ENCODE data around the gene ZCCHC2.

ZCCHC2 gene

DNA sequence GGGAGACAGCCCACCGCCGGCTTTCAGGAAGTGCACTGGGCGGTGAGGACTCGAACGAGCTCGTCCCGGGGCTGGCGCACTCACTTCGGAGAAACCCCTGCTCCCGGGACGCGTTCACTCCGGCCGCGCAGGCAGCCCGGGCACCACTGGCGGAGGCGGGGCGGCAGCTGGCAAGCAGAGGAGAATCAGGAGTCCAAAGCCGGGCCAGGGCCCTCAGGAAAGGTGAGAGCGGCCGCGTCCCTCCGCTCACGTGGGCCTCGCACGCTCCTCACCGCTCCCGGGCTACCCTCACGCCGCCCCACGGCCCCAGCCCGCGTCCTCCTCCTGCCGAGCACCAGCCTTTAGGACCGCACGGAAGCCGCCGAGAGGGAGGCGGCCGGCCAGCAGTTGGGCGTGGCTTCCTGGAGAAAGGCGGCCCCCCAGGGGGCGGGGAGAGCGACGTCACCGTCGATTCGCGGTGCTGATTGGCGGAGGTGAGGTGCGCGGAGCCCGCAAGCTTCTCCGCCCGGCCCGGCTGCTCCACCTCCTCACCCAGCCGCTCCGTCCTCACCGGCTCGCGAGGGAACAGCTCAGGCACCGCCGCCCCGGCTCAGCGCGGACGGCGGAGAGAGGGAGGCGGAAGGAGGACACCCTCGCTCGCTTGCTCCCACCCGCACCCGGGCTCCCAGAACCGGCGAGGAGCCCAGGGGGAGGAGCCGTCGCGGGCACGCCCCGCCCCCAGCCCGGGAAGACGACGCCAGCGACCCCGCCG, at the start of gene ZCCHC2:
ZCCHC2 (plus strand) TSS at position 522 of the 751 bp plus-strand sequence. CDS start 400 bp downstream, outside the sequence.
- DNase-seq (ENCODE audit: low spot score) = peak; percentile 97

DNA sequence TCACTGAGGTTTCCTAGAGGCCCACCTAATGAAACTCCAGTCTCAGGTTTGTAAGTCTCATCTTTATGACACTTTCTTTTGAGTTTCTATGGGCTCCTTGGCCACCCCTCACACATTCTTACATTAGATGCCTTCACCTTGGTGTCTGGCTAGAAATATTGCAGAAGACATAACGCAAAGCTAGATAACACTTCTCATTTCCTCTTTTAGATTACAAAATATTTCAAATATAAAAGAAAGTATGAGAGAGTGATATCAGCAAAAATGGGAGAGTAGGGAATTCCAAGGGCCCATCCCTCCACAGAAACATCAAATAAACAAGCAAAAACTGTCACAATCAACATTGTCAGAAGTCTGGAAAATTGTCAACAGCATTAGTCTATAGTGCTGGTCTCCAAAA, 43.3 kb upstream of the ZCCHC2 start:
- no peak for DNase-seq (ENCODE audit: low spot score)

DNA sequence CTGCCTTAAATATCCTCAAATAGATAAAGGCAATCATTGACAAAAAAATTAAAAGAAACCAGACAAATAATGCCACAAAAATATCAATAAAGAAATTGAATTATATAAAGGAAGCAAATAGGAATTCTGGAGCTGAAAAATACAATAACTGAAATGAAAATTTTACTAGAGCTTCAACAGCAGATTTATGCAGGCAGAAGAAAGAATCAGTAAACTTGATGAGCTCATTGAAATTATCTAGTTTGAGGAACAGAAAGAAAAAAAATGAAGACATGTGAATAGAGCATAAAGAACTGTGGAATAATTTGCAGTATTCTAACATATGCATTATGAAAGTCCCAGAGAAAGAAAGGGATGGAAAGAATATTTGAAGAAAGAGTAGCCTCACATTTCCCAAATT, 41.9 kb upstream of the ZCCHC2 start:
- DNase-seq (ENCODE audit: low spot score) = no peak

DNA sequence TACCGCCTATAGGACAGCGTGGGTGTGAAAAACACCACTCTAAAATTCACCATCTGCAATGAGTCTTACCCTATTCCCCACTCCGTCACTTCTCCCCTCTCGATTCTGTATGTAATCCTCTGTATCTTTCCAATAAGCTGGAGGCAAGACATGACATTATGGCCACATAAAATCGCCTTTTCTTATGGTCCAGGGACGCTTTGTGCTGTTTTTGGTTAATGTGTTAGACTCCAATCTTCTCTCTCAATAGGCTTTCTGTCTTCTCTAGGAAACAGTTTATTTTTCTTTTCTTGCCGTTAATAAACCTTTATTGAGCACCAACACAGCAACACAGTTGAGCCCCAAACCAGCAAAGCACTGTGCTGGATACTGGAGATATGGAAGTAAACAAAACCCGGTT, 37.9 kb upstream of the ZCCHC2 start:
- no peak for DNase-seq (ENCODE audit: low spot score)

DNA sequence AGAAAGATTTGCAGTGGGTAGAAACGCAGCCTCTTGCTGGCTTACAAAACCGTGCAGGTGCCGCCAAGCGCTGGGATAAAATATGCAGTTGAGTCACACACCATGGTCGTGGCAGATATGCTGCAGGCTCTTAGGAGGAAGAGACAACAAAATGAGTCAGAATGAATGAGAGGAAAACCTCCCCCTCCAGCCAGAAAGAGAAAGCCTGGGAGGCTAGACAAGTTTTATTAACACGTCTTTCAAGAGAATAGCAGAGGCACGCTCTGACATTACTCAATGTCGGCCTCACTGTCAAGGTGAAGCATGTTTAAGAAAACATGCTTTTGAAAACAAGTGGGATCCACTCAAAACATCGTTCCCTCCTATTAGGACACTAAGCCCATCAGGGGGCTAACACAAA, 37.1 kb upstream of the ZCCHC2 start:
- DNase-seq (ENCODE audit: low spot score) = no peak

DNA sequence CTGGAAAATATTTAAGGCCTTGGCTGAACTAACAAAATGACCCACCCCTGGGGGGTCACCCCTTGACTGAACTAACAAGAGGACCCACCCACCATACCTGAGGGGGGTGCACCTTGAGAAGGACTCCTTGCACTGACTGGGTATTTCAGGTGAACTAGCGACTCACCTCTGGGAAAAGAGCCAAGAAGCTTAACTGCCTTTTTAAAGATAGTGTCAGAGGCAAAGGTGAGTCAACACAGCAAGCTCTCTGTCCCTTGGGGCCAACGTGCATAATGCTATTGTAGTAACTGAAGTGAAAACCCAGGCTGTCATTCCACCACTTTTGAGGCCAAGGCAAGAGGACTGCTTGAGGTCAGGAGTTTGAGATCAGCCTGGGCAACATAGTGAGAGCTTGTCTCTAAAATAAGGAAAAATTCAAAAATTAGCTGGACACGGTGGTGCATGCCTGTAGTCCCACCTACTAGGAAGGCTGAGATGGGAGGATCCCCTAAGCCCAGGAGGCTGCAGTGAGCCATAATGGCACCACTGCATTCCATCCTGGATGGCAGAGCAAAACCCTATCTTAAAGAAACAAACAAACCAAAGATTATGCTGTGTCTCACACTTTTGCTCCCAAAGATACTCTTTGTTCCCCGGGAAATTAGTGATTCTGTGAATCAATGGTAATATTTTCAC, 36.4 kb upstream of the ZCCHC2 start:
- DNase-seq (ENCODE audit: low spot score) = no peak

DNA sequence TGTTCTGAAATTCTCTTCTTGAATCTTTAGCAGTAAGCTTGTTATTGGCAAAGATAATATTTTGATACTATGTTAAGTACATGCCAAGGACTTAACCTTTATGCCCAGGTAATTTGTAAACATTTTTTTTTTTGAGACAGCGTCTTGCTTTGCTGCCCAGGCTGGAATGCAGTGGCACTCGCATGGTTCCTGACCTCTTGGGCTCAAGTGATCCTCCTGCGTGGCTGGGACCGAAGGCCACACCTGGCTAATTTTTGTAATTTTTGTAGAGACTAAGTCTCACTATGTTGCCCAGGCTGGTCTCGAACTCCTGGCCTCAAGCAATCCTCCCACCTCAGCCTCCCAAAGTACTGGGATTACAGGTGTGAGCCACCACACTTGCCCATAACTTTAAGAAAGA, 35.7 kb upstream of the ZCCHC2 start:
- no peak for DNase-seq (ENCODE audit: low spot score)

DNA sequence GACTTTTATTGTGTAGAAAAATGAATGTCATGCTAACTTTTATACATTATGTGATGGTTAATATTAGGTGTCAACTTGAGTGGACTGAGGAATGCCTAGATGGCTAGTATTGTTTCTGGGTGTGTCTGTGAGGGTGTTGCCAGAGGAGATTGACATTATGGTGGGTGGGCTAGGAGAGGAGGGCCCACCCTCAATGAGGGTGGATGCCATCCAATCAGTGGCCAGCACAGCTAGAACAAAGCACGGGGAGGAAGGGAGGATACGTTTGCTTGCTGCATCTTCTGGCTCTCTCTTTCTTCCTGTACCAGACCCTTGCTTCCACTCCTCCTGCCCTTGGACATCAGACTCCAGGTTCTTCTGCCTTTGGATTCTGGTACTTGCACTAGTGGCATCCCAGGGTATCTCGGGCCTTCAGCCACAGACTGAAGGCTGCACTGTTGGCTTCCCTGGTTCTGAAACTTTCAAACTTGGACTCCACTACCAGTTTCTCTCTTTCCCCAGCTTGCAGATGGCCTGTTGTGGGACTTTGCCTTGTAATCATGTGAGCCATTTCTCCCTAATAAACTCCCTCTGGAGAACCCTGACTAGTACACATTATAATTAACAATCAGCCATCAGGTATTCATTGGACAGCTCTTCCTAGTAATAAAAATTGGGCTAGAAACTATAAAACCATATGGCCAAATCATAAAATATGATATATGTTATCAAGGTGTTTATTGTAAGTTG, 31.7 kb upstream of the ZCCHC2 start:
- DNase-seq (ENCODE audit: low spot score) = no peak

DNA sequence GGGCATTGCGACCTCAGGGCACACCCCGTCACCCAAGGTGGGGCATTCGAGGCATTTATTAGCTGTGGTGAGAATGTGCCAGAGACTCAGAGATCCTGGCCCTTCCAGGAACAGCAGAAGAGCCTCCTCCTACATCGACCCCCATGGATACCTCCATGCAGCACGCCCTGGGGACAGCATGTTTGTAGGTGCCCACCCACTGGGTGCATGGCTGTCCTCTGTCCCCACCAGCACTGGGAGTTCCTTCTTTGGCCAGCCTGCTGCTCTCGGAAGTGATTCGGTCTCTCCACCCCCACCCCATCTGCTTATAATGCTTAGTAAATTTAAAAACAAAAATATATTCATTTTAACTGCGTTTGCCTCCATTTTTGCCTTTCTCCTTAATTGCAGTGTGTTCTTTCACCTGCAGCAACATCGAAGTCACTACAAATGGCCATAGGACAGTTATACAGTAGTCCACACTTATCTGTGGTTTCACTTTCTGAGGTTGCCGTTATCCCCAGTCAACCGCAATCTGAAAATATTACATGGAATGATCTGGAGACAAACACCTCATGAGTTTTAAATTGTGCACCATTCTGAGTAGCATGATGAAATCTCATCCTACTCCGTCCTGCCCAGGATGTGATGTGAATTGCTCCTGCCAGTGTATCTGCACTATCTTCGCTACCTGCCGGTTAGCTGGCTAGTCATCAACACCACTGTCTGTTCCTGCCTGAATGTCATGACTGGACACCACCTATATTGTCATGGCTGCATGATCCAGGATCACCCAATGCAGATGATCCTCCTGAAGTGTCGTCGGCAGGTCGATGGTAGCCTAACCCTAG, 29.6 kb upstream of the ZCCHC2 start:
- DNase-seq (ENCODE audit: low spot score) = no peak

DNA sequence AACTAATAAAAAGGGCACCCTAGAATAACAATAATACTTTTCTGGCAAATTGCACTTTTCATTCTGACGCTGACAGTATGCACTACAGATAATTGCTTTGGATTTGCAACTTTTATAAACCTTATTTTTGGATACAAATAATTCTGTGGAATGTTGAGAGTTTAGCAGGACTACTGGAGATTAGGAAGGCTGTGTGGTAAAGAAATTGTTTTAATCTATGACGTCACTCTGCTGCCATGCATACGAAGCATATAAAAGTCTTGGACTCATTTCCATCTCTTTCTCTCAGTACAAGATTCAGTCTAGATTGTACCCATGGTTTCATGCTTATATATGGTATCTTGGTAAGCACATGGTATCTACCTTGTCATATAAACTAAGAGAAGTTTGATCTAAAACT, 28.1 kb upstream of the ZCCHC2 start:
- DNase-seq (ENCODE audit: low spot score) = no peak

DNA sequence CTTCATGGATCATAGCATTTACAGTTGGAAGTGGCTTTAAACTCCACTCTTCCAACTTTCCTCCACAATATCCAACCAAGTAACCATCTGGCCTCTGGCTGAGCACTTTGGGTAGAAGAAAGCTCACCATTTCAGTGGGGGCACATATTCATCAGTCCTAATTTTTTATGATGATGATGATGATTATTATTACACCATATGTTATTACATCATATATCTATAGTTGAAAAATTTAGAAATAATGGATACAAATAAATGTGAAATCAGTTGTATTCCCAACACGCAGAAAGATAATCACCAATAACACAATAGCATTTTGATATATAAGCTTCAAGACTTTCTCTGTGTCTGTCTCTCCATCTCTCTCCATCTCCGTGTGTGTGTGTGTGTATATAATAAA, 26.6 kb upstream of the ZCCHC2 start:
- DNase-seq (ENCODE audit: low spot score) = no peak

DNA sequence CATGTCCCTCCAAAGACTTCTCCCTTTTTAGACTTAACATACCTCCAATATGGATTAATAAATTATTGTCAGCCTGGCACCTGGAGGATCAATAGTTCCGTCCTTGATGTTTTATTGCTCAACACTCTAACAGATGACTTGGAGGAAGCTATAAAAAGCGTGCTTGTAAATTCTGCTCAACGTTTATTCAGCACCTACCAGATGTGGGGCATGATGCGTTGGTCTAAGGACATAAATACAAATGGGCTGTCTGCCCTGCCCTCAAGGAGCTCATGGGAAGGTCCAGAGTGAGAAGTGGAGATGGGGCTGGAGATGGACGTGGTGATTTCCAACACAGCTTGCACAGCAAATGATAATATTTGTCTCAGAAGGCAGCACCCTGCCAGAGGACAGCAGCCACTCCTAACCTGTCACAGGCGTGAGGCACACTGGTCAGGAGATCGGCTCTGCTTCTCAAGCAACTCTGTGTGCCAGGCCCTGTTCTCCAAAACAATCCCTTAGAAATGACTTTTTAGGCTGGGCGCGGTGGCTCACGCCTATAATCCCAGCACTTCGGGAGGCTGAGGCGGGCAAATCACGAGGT, 25.5 kb upstream of the ZCCHC2 start:
- DNase-seq (ENCODE audit: low spot score) = no peak

DNA sequence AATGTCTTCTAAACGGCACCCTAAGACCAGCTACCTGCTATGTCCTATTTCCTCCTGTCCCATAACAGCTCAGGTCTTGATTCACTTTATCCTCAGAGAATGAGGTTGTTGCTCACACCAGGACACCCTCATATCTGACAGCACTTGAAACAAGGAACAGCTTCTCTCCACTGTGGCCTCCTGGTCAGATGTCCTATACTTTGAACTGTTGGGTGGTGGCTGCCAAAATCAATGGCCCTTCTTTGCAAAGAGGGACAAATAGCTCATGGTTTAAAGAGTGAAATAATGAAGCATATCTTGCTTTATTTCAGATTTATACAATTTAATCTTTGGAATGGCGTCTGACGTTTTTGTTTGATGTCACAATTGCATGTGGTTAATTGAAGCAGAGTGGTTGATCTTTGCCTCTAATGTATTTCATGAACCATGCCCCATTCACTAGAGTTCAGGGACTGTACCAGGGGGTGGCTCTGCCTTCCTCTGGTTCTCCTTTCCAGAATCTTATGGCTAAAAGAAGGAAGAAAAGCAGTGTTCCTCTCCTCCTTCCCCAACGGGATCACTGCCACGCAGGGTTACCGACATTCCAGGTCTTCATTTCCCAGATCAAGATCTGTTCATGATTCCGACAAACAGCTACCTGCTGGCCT, 24.1 kb upstream of the ZCCHC2 start:
- DNase-seq (ENCODE audit: low spot score) = no peak

DNA sequence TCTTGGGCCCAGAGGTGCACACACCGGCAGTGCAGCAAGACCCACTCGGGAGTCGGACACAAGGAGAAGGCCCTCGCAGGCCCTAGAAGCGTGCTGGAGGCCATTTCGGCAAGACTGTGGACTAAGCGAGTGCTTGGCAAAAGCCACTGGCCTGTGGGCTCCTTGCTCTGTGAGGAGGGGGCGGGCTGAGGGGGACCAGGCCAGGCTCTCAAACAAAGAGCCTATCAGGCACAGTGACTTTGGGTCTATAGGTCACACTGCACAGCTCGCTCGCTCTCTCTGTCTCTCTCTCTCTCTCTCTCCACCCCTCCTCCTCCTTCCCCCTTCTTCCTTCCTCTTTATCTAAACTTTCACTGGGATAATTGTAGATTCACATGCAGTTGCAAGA, 23.6 kb upstream of the ZCCHC2 start:
- no peak for DNase-seq (ENCODE audit: low spot score)

DNA sequence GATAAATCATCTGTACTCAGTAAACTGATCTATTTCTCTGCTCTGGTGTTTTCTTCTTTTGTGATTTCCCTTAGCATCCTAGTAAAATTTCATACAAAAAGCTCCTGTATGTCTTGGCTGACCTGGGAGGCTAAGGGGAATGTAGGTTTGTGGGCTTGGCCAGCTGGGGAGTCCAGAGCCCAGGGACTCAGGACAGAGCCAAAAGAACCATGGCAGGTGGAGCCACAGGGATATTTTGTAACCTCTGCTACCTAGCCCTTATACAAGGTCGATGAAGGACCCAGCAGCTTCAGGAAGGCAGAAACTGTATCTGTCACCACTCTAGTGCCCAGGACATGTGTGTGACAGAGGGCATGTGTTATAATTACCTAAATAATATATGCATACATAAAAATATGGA, 22.7 kb upstream of the ZCCHC2 start:
- DNase-seq (ENCODE audit: low spot score) = no peak

DNA sequence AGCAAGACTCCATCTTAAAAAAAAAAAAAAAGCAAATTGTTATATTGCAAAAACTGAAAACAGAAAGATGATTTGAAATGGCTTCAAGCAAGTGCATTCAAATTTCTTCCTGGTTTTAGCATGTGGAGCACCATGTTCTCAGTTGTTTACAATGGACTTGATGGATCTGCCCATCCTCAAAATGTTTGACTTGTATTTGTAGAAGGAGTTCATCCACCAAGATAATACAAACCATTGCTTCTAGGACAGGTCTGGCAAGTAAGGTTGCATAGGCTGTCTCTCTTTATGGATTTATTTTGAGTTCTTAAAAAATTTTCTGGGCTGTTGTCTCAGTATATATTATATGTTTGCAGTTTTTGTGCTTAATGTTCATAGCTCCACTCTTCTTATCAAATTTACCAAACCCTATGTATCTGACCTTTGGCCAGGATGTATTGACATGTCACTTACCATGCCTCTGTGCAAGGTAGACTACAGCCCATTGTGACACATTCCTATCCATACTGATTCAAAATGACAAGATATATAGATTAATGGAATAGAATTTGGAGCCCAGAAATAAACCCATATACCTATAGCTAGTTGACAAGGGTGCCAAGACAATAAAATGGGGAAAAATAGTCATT, 21.7 kb upstream of the ZCCHC2 start:
- DNase-seq (ENCODE audit: low spot score) = no peak

DNA sequence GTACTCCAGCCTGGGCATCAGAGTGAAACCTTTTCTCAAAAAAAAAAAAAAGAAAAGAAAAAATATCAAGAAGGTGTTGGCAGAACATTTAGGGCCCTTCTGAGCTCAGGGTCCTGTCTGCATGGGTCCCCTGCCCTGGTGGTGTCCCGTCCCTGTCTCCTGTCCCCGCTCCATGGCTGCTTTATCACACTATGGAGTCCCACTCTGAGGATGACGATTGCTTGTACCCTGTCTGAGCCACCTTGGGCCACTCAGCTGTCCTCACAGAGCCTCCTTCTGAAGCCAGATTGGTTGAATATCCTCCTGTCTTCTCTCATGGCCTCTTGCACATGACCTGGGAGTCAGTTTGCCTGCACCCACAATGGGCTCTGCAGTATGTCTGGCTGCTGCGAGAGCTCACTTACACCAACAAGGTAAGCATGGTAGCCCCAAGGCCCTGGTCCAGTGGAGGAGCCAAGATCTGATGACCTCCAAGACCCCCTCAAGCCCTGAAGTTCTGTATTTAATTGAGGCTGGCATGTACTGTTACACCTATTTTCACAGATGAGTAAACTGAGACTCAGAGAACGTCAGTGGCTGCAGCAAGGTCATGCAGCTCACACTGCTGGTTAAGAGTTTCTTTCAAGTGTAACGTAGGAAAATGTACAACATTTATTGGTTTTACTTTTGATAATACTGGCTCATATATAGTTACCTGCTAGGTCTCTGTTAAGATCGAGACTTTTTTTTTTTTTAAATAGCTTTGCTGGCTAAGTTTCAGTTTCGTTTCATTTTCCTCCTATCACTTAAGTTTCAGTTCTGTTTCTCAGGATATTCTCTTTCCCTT, 16.9 kb upstream of the ZCCHC2 start:
- peak; percentile 68 for DNase-seq (ENCODE audit: low spot score)

DNA sequence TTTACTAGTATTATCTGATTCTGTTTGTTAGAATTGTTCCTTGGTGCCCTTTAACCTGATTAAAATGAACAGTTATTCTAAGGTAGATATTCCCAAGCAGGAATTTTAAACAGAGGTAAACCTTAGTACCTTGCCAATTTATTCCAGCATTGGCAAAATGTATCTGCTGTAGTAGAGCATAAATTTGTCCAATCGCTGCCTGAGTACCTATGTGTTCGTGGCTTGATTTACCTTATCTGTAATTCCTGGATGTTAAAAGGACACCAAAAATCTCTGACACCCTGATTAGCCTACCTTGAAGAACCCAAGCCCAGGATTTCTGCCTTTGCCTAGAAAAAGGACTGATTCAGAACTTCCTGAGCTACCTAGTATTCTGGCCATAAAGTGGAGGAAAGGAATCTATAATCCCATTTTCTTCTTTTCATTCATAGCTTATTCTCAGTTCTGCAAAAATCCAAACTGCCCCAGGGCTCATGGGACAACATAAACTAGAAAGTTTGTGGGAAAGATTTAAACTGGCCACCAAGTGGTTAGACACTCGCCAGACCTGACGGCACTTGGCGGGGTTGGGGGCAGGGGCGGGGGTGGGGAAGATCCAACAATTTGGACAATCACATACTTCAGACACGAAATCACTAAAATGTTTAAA, 16.2 kb upstream of the ZCCHC2 start:
- DNase-seq (ENCODE audit: low spot score) = no peak

DNA sequence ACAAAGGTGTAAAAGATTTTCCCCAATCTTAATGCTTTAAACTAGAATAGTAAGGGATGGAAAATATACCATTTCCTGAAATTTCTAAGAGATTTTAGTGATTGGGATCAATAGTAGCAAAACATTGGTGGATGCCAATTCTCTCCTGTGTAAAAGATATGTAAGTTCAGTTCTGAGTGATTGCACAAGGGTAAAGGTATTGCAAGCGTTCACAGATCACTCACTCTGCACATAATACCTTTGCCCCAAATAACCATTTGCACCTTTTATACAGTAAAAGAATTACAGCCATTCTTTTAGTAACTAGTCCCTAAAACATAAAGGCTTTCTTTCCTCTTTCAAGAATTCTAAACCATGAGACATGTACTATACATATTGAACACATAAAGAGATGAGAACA, 13.0 kb upstream of the ZCCHC2 start:
- no peak for DNase-seq (ENCODE audit: low spot score)

DNA sequence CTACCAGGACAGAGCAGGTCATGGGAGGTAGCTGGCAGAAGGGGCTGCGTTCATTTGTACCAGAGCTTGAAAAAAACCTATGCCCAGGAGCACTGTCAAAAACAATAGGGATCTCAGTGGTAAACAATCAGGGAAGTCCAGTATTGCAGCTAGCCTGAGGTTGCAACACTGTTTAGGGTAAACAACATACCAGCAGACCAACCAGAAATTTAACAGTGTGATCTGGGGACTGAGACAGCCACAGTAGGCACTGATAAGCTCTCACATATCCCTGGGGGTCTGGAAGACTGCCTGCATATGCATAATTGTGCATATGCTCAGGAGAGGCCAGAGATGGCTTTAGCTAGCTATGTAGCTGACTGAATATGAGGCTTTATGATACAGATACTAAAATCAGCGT, 12.0 kb upstream of the ZCCHC2 start:
- DNase-seq (ENCODE audit: low spot score) = no peak
